HepG2 (cell line): Measurements from ENCODE around the gene TCL1A. TPM values are rescaled to one million over a fixed set of nuclear protein-coding genes. Genes with fewer than 3 reads are reported as not detected.

ENCODE experiments used
- ATAC-seq: fragments of 200-7000 bp; cut with Tn5 transposase; 3 replicates; pipeline ENCODE4 v1.9.1; 2020; ENCODE audit warnings: mild to moderate bottlenecking, moderate library complexity
- BruUV-seq: library from RNA; stranded (reverse); fragments of 400-500 nt; replicated peaks from 2 replicates; lab custom pipeline; 2021; lab: Mats Ljungman, UMichigan
- CTCF ChIA-PET: fragments of 300-600 bp; formaldehyde crosslinking; extraction: SDS; loops from one replicate; lab custom pipeline; 2021; ENCODE audit warnings: low total read pairs, inconsistent platforms, low intra/inter-chr PET ratio; lab: Yijun Ruan, JAX
- POLR2A ChIA-PET: fragments of 350-600 bp; sonication (Branson Sonifier 250); formaldehyde crosslinking; loops from one replicate; lab custom pipeline; 2020; ENCODE audit warnings: antibody characterized with exemption, inconsistent platforms; lab: Yijun Ruan, JAX
- DNase-seq: peaks from one replicate; pipeline ENCODE4 v3.0.0-alpha.2; 2015; ENCODE audit warnings: low spot score
- FAIRE-seq: peaks from 3 replicates; lab custom pipeline; 2011; peaks lifted over from hg19 to GRCh38; lab: Jason Lieb, UNC
- H2AFZ ChIP-seq: one replicate; pipeline ENCODE4 v1.6.1; 2011; ENCODE audit warnings: low read length, inconsistent platforms
- H3K27ac ChIP-seq: fragments of 300-600 bp; 3 replicates; pipeline ENCODE4 v1.8.0; 2011; ENCODE audit warnings: mixed run types, mild to moderate bottlenecking, mixed read lengths, low read length, inconsistent platforms; ENCODE audit not compliant: insufficient read depth; ENCODE audit errors: extremely low read length
- H3K27me3 ChIP-seq, 2 experiments: fragments of 200-600 bp in 1 of 2; 2 replicates in 1 of 2; 3 replicates in 1 of 2; pipeline versions ENCODE4 v1.6.0 to v1.8.0; 2011; ENCODE audit warnings: low read length in 2 of 2, mild to moderate bottlenecking in 2 of 2, moderate library complexity in 2 of 2, inconsistent platforms in 1 of 2; ENCODE audit not compliant: insufficient read depth in 2 of 2, control insufficient read depth in 1 of 2
- H3K36me3 ChIP-seq, 2 experiments: fragments of 200-600 bp in 1 of 2; replicated peaks in 1 of 2; 2 replicates in 1 of 2; 3 replicates in 1 of 2; pipeline versions ENCODE4 v1.5.1 to v1.8.0; 2011; ENCODE audit warnings: low read length in 2 of 2, inconsistent platforms in 1 of 2; ENCODE audit not compliant: insufficient read depth in 2 of 2, control insufficient read depth in 1 of 2
- H3K4me1 ChIP-seq: 2 replicates; pipeline ENCODE4 v1.5.1; 2012; ENCODE audit warnings: low read length, inconsistent platforms; ENCODE audit not compliant: insufficient read depth
- H3K4me2 ChIP-seq: 2 replicates; pipeline ENCODE4 v1.6.0; 2011; ENCODE audit warnings: low read depth, low read length, inconsistent platforms
- H3K4me3 ChIP-seq, 3 experiments: fragments of 200-600 bp in 1 of 3; sonication (generic), shearing (Covaris generic) in 1 of 3; replicated peaks in 1 of 3; 2 replicates each; pipeline ENCODE4 v1.5.1; 2011 to 2016; ENCODE audit warnings: low read length in 3 of 3, inconsistent platforms in 2 of 3, low read depth in 2 of 3, mild to moderate bottlenecking in 2 of 3, control low read depth in 1 of 3, mixed read lengths in 1 of 3; ENCODE audit not compliant: insufficient read depth in 1 of 3
- H3K79me2 ChIP-seq: one replicate; pipeline ENCODE4 v1.6.1; 2011; ENCODE audit warnings: low read length, inconsistent platforms; ENCODE audit not compliant: insufficient read depth
- H3K9ac ChIP-seq: 2 replicates; pipeline ENCODE4 v1.6.0; 2011; ENCODE audit warnings: mild to moderate bottlenecking, low read depth, low read length, inconsistent platforms; ENCODE audit not compliant: insufficient read depth
- H3K9me3 ChIP-seq: 2 replicates; pipeline ENCODE4 v1.5.1; 2012; ENCODE audit warnings: mild to moderate bottlenecking, low read length
- H4K20me1 ChIP-seq: 2 replicates; pipeline ENCODE4 v1.6.0; 2011; ENCODE audit warnings: inconsistent platforms, mild to moderate bottlenecking, low read length, moderate library complexity; ENCODE audit not compliant: insufficient read depth
- MATR3 ChIP-seq: sonication (generic); formaldehyde crosslinking; IDR thresholded peaks from 2 replicates; pipeline ENCODE4 v1.4.0; 2020; ENCODE audit warnings: missing genetic modification reagents
- NR3C1 ChIP-seq: sonication (generic); formaldehyde crosslinking; IDR thresholded peaks from 2 replicates; pipeline ENCODE4 v1.4.0; 2020; ENCODE audit warnings: missing genetic modification reagents
- RORA ChIP-seq: sonication (generic); formaldehyde crosslinking; IDR thresholded peaks from 2 replicates; pipeline ENCODE4 v1.5.0; 2020; ENCODE audit warnings: mild to moderate bottlenecking, missing genetic modification reagents, moderate library complexity
- SNAPC2 ChIP-seq: sonication (generic); formaldehyde crosslinking; IDR thresholded peaks from 2 replicates; pipeline ENCODE4 v1.8.1; 2022; ENCODE audit warnings: mild to moderate bottlenecking, missing genetic modification reagents
- SRSF1 ChIP-seq: fragments of 200-400 bp; formaldehyde crosslinking; optimal IDR thresholded peaks from 2 replicates; pipeline ENCODE3; 2017; ENCODE audit warnings: mild to moderate bottlenecking, low read depth, low read length, moderate library complexity
- ZNF33A ChIP-seq: sonication (generic); formaldehyde crosslinking; IDR thresholded peaks from 2 replicates; pipeline ENCODE4 v1.5.1; 2020; ENCODE audit warnings: missing genetic modification reagents, mild to moderate bottlenecking, moderate library complexity, borderline replicate concordance
- ZNF546 ChIP-seq: sonication (generic); formaldehyde crosslinking; conservative IDR thresholded peaks from 2 replicates; pipeline ENCODE4 v1.8.1; 2023; ENCODE audit warnings: mild to moderate bottlenecking, missing genetic modification reagents
- ZNF749 ChIP-seq: sonication (generic); formaldehyde crosslinking; IDR thresholded peaks from 2 replicates; pipeline ENCODE4 v1.8.0; 2022; ENCODE audit warnings: mild to moderate bottlenecking, missing genetic modification reagents, moderate library complexity, borderline replicate concordance
- WGBS: methylation state at CpG from one replicate; pipeline ENCODE4 v1.1.6; 2017; ENCODE audit warnings: low lambda C conversion rate; 5-methylcytosine and 5-hydroxymethylcytosine counted together
- in situ Hi-C: cut with HindIII; loops from 2 replicates; pipeline ENCODE4 v1.10.0; 2017; ENCODE audit warnings: low pct_unique_long_range_greater_than_20kb; ENCODE audit not compliant: extremely low pct_ligation_motif_present
- intact Hi-C: fragments of 100-400 bp; cut with micrococcal nuclease; formaldehyde crosslinking; loops from one replicate; pipeline ENCODE4 v1.10.0; 2022; ENCODE audit not compliant: unreplicated experiment
- polyA plus RNA-seq, 8 experiments: library from polyadenylated mRNA; depleted of rRNA in 3 of 8; stranded (reverse) in 7 of 8; unstranded in 1 of 8; fragments of >200 nt; fragmentation: Illumina TruSeq in 4 of 8; extraction: Trizol in 4 of 8; gene quantifications; 2 replicates each; pipeline versions ENCODE4 v1.2.1 to v1.2.3, GENCODE V29; 2011 to 2016; ENCODE audit warnings: low read depth in 4 of 8, missing spikeins in 1 of 8, mixed read lengths in 1 of 8; ENCODE audit not compliant: insufficient read depth in 1 of 8
- total RNA-seq, 5 experiments: library from RNA; depleted of rRNA; stranded (reverse); fragments of >200 nt; fragmentation: Illumina TruSeq; extraction: Trizol; gene quantifications; 2 replicates each; pipeline ENCODE4 v1.2.3, GENCODE V29; 2016; ENCODE audit warnings: low read depth in 1 of 5
- TF ChIP-seq, protein P1 (sequence below): sonication (generic); formaldehyde crosslinking; IDR thresholded peaks from 2 replicates; pipeline ENCODE4 v1.4.0; 2020; ENCODE audit warnings: missing genetic modification reagents
- TF ChIP-seq, protein P2 (sequence below): sonication (generic); formaldehyde crosslinking; IDR thresholded peaks from 2 replicates; pipeline ENCODE4 v1.5.0; 2020; ENCODE audit warnings: missing genetic modification reagents
- TF ChIP-seq, protein P3 (sequence below): sonication (generic); formaldehyde crosslinking; IDR thresholded peaks from 2 replicates; pipeline ENCODE4 v1.5.0; 2020; ENCODE audit warnings: mild to moderate bottlenecking, missing genetic modification reagents

Gene TCL1A
- total and polyA plus RNA-seq, 2 of the 13 experiments (the other 11 are each of a cell fraction or from before 2014, with no cell fraction given): not detected

DNA sequence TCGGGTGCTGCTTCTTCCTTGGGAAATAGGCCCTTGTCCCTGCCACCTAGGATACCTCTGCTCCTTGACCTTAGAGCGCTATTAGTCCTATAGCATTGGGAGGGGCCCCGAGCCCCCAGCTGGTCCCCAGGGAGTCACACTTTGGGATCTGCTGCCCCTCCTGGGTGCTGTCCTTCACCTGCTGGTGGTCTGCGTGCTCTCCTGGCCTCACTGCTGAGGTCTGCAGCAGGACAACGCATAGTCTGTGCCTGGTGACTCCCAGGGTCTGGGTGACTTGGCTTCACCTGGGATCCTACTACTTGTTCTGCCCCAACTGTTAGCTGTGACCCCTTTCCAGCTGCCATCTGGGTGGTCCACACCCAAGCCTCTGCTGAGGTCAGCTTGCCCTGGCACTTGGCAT is 18.9 kb downstream of the TCL1A start:
- WGBS: 8% methylated on average over 2 of the region's 5 CpGs

DNA sequence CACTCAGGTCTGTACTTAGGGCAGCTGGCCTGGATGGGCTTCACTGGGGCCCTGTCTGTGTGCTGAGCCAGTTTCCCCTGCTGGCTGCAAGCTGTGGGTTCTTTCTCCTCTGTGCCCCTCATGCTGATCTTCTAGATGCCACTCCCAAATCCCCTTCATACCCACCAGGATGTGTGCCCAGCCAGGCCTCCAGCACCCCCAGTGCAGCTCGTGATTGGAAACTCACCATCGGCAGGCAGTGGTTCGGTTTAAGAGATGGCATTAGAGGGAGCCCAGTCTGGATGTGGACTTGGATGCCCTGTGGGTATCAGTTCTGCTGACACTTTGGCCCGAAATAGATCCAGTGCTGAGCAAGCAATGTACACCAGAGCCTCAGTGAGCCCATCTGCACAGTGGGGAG is 21.8 kb downstream of the TCL1A start:
- ATAC-seq (no peak; the same call in 2 of the 3 replicates), DNase-seq (no peak), FAIRE-seq (no peak)
- Histone ChIP-seq H3K27me3 (peaks cover 5 to 38% of the 10 kb centered on the region in 2 experiments), H3K36me3 (no peaks in the 10 kb centered on the region), H4K20me1 (no peaks in the 10 kb centered on the region), H3K27ac (no peak overlapping the region), H3K79me2 (no peaks in the 10 kb centered on the region), H3K4me3 (no peak overlapping the region), H3K9me3 (no peaks in the 10 kb centered on the region), H3K4me1 (no peaks in the 10 kb centered on the region), H3K9ac (no peak overlapping the region), H2AFZ (no peak overlapping the region), H3K4me2 (no peak overlapping the region)
- in situ Hi-C loops (no loop called here), intact Hi-C loops (no loop called here)
- ChIA-PET CTCF (no interaction called here), POLR2A (no interaction called here)
- WGBS: 16% methylated on average over 4 of the region's 4 CpGs
- BruUV-seq: no TSS peak
- TF ChIP-seq MATR3 (CRISPR knock-in tag) (no peak), ZNF749 (CRISPR knock-in tag) (no peak), SRSF1 (no peak), RORA (CRISPR knock-in tag) (no peak), NR3C1 (CRISPR knock-in tag) (no peak)
- TF ChIP-seq, protein P1, sequence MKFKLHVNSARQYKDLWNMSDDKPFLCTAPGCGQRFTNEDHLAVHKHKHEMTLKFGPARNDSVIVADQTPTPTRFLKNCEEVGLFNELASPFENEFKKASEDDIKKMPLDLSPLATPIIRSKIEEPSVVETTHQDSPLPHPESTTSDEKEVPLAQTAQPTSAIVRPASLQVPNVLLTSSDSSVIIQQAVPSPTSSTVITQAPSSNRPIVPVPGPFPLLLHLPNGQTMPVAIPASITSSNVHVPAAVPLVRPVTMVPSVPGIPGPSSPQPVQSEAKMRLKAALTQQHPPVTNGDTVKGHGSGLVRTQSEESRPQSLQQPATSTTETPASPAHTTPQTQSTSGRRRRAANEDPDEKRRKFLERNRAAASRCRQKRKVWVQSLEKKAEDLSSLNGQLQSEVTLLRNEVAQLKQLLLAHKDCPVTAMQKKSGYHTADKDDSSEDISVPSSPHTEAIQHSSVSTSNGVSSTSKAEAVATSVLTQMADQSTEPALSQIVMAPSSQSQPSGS (CRISPR knock-in tag): no peak
- TF ChIP-seq, protein P2, sequence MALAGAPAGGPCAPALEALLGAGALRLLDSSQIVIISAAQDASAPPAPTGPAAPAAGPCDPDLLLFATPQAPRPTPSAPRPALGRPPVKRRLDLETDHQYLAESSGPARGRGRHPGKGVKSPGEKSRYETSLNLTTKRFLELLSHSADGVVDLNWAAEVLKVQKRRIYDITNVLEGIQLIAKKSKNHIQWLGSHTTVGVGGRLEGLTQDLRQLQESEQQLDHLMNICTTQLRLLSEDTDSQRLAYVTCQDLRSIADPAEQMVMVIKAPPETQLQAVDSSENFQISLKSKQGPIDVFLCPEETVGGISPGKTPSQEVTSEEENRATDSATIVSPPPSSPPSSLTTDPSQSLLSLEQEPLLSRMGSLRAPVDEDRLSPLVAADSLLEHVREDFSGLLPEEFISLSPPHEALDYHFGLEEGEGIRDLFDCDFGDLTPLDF: no peak

More for the DNA sequence above, 18.9 kb downstream of the TCL1A start:
- H4K20me1 ChIP-seq: no peaks in the 10 kb centered on the region
- peaks cover 5 to 30% of the 10 kb centered on the region in 2 experiments for H3K27me3 ChIP-seq
- H3K79me2 ChIP-seq: no peaks in the 10 kb centered on the region
- no peak for DNase-seq
- H3K4me2 ChIP-seq: no peak overlapping the region
- H3K36me3 ChIP-seq: no peaks in the 10 kb centered on the region
- no peak overlapping the region for H3K27ac ChIP-seq
- ChIA-PET POLR2A (no interaction called here), CTCF (no interaction called here)
- TF ChIP-seq, protein P3, sequence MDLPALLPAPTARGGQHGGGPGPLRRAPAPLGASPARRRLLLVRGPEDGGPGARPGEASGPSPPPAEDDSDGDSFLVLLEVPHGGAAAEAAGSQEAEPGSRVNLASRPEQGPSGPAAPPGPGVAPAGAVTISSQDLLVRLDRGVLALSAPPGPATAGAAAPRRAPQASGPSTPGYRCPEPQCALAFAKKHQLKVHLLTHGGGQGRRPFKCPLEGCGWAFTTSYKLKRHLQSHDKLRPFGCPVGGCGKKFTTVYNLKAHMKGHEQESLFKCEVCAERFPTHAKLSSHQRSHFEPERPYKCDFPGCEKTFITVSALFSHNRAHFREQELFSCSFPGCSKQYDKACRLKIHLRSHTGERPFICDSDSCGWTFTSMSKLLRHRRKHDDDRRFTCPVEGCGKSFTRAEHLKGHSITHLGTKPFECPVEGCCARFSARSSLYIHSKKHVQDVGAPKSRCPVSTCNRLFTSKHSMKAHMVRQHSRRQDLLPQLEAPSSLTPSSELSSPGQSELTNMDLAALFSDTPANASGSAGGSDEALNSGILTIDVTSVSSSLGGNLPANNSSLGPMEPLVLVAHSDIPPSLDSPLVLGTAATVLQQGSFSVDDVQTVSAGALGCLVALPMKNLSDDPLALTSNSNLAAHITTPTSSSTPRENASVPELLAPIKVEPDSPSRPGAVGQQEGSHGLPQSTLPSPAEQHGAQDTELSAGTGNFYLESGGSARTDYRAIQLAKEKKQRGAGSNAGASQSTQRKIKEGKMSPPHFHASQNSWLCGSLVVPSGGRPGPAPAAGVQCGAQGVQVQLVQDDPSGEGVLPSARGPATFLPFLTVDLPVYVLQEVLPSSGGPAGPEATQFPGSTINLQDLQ (CRISPR knock-in tag): no peak
- TF ChIP-seq ZNF33A (no peak), SNAPC2 (CRISPR knock-in tag) (no peak), ZNF546 (CRISPR knock-in tag) (no peak)
- no peak overlapping the region for H3K9ac ChIP-seq
- in situ Hi-C loops: no loop called here
- no peak for ATAC-seq
- no peak overlapping the region for H3K4me3 ChIP-seq
- no peaks in the 10 kb centered on the region for H3K4me1 ChIP-seq
- intact Hi-C loops: no loop called here
- no peak overlapping the region for H2AFZ ChIP-seq
- no TSS peak for BruUV-seq
- no peaks in the 10 kb centered on the region for H3K9me3 ChIP-seq
- no peak for FAIRE-seq
